ENCODE results near the gene BTNL8. TPM values are rescaled to one million over a fixed set of nuclear protein-coding genes. Genes with fewer than 3 reads are reported as not detected.

Gene BTNL8
- total and polyA plus RNA-seq, 2 donors from 2014 or later = 0.19 to 1.2 TPM

GRCh38 chr5:180858586-180858985 is 40.4 kb upstream of the BTNL8 start:
- Histone ChIP-seq H3K36me3 (ENCODE audit: control insufficient read depth in 2 of 3, insufficient read depth in 3 of 3, low read length in 3 of 3) (peaks cover 0 to 13% (median 2%) of the 10 kb centered on the region in 3 donors), H3K9me3 (ENCODE audit: control insufficient read depth in 2 of 3, insufficient read depth in 1 of 3, low read length in 3 of 3) (no peaks in the 10 kb centered on the region), H3K27me3 (ENCODE audit: control insufficient read depth, insufficient read depth, low read length) (no peaks in the 10 kb centered on the region), H3K4me3 (ENCODE audit: low read length in 3 of 3) (no peak overlapping the region), H3K4me1 (ENCODE audit: control insufficient read depth in 2 of 3, insufficient read depth in 2 of 3, low read depth in 1 of 3, low read length in 3 of 3) (peaks cover 0 to 4% (median 0%) of the 10 kb centered on the region in 3 donors), H3K27ac (ENCODE audit: low read depth in 2 of 2, low read length in 2 of 2) (no peak overlapping the region), H3K9ac (ENCODE audit: low read length in 3 of 3) (no peak overlapping the region)
- TF ChIP-seq CTCF (IDR thresholded peaks at IDR 0.05; ENCODE audit: borderline replicate concordance, extremely low read depth, insufficient read depth) = no peak
- FAIRE-seq = no peak
- intact Hi-C loops (cut with DNase I) = no loop called here
- DNase-seq = no peak

- intact Hi-C loops (cut with DNase I) = loop anchor here (10.0 kb wide), 1 partner anchor 76 kb away; no protein-coding TSS in a partner anchor
- H3K27me3 ChIP-seq (ENCODE audit: control insufficient read depth, insufficient read depth, low read length) = no peaks in the 10 kb centered on the region
- peaks cover 0 to 4% (median 0%) of the 10 kb centered on the region in 3 donors for H3K4me1 ChIP-seq (ENCODE audit: control insufficient read depth in 2 of 3, insufficient read depth in 2 of 3, low read depth in 1 of 3, low read length in 3 of 3)
- H3K9me3 ChIP-seq (ENCODE audit: control insufficient read depth in 2 of 3, insufficient read depth in 1 of 3, low read length in 3 of 3) = no peaks in the 10 kb centered on the region
- peak overlapping the region; percentile 86 for H3K27ac ChIP-seq (ENCODE audit: low read depth in 2 of 2, low read length in 2 of 2)
- peak overlapping the region; percentile 89 to 92 (median 90) for H3K9ac ChIP-seq (ENCODE audit: low read length in 3 of 3)
- DNase-seq (peak in 4 of 5 donors; percentile 24 to 79 (median 72)), FAIRE-seq (no peak)
- H3K36me3 ChIP-seq (ENCODE audit: control insufficient read depth in 2 of 3, insufficient read depth in 3 of 3, low read length in 3 of 3) = peaks cover 0 to 7% (median under 1%) of the 10 kb centered on the region in 3 donors
- TF ChIP-seq CTCF (IDR thresholded peaks at IDR 0.05; ENCODE audit: borderline replicate concordance, extremely low read depth, insufficient read depth) = peak; percentile 1
- H3K4me3 ChIP-seq (ENCODE audit: low read length in 3 of 3) = peak overlapping the region; percentile 91 to 92 (median 91)
Measured at GRCh38 chr5:180860273-180860886, 38.6 kb upstream of the BTNL8 start.

- FAIRE-seq (no peak), DNase-seq (peak; percentile 95 to 98 (median 96))
- Histone ChIP-seq H3K4me1 (ENCODE audit: control insufficient read depth in 2 of 3, insufficient read depth in 2 of 3, low read depth in 1 of 3, low read length in 3 of 3) (peaks cover 0 to 4% (median 0%) of the 10 kb centered on the region in 3 donors), H3K36me3 (ENCODE audit: control insufficient read depth in 2 of 3, insufficient read depth in 3 of 3, low read length in 3 of 3) (no peaks in the 10 kb centered on the region), H3K27me3 (ENCODE audit: control insufficient read depth, insufficient read depth, low read length) (no peaks in the 10 kb centered on the region), H3K4me3 (ENCODE audit: low read length in 3 of 3) (peak within 1 kb of the TSS; percentile 91 to 92 (median 91)), H3K9ac (ENCODE audit: low read length in 3 of 3) (peak within 1 kb of the TSS; percentile 89 to 92 (median 90)), H3K27ac (ENCODE audit: low read depth in 2 of 2, low read length in 2 of 2) (peak within 1 kb of the TSS; percentile 86), H3K9me3 (ENCODE audit: control insufficient read depth in 2 of 3, insufficient read depth in 1 of 3, low read length in 3 of 3) (no peaks in the 10 kb centered on the region)
- TF ChIP-seq CTCF (IDR thresholded peaks at IDR 0.05; ENCODE audit: borderline replicate concordance, extremely low read depth, insufficient read depth) = no peak
- intact Hi-C loops (cut with DNase I) = loop anchor here (10.0 kb wide), 1 partner anchor 76 kb away; no protein-coding TSS in a partner anchor
Measured at GRCh38 chr5:180860887-180861822, 37.8 kb upstream of the BTNL8 start, which contains the start of gene ZFP62. Gene ZFP62, minus strand, starts transcription at chr5:180861276. Its CDS starts 57 bp downstream, at chr5:180861219.

Data from kidney (tissue), 14 donors.